ENCODE data around the gene ZNF528. TPM values are rescaled to one million over a fixed set of nuclear protein-coding genes. Genes with fewer than 3 reads are reported as not detected.

The ZNF528 gene
- total and polyA plus RNA-seq, 2 experiments from 2014 or later, result 25.5 to 30.0 TPM

GRCh38 chr19:52410276-52410675 is 12.6 kb downstream of the ZNF528 start:
- ATAC-seq, result no peak
- H3K36me3 ChIP-seq (ENCODE audit: insufficient read depth), result peaks cover 32% of the 10 kb centered on the region
- H3K4me3 Mint-ChIP-seq, result no peak overlapping the region

More at GRCh38 chr19:52410276-52410675, 12.6 kb downstream of the ZNF528 start:
- H3K27me3 ChIP-seq (ENCODE audit: insufficient read depth), result no peaks in the 10 kb centered on the region
- Mint-ChIP-seq H3K27me3 (ENCODE audit: insufficient read depth, low read depth, poor library complexity) (no peaks in the 10 kb centered on the region), H3K4me1 (no peaks in the 10 kb centered on the region), H3K9me3 (peaks cover 87% of the 10 kb centered on the region), H3K27ac (no peak overlapping the region), H3K36me3 (ENCODE audit: low read depth) (peaks cover 99% of the 10 kb centered on the region)
- no peak overlapping the region for H3K27ac ChIP-seq (ENCODE audit: low read depth)
- no peaks in the 10 kb centered on the region for H3K4me1 ChIP-seq (ENCODE audit: insufficient read depth)
- H3K9me2 ChIP-seq (ENCODE audit: insufficient read depth), result no peaks in the 10 kb centered on the region
- DNase-seq (ENCODE audit: low spot score), result no peak
- H3F3A ChIP-seq (replicated peaks; ENCODE audit: low read depth), result no peaks in the 10 kb centered on the region
- no peak overlapping the region for H3K4me2 ChIP-seq
- no peak overlapping the region for H2AFZ ChIP-seq
- no peaks in the 10 kb centered on the region for H4K20me1 ChIP-seq (replicated peaks; ENCODE audit: insufficient read depth)
- H3K79me2 ChIP-seq (replicated peaks; ENCODE audit: insufficient read depth), result no peaks in the 10 kb centered on the region
- H3K4me3 ChIP-seq, result no peak overlapping the region
- TF ChIP-seq ZNF331 (CRISPR knock-in tag; IDR thresholded peaks at IDR 0.05; ENCODE audit: low read depth) (no peak), EZH2phosphoT487 (IDR thresholded peaks at IDR 0.05; ENCODE audit: unreplicated experiment) (no peak), EZH2 (IDR thresholded peaks at IDR 0.05; ENCODE audit: low read depth, unreplicated experiment) (no peak), CTCF (conservative IDR thresholded peaks at IDR 0.05; ENCODE audit: low read depth in 2 of 2) (no peak), JUNB (IDR thresholded peaks at IDR 0.05; ENCODE audit: unreplicated experiment) (no peak), ZNF114 (CRISPR knock-in tag; IDR thresholded peaks at IDR 0.05) (no peak), POLR2AphosphoS5 (IDR thresholded peaks at IDR 0.05; ENCODE audit: low read depth) (no peak), NANOG (IDR thresholded peaks at IDR 0.05; ENCODE audit: borderline replicate concordance) (no peak), CREB1 (CRISPR knock-in tag; IDR thresholded peaks at IDR 0.05; ENCODE audit: low read depth) (no peak), ETS1 (IDR thresholded peaks at IDR 0.05) (no peak), REST (IDR thresholded peaks at IDR 0.05; ENCODE audit: unreplicated experiment) (no peak), STAT1 (IDR thresholded peaks at IDR 0.05; ENCODE audit: unreplicated experiment) (no peak)
- TF ChIP-seq, protein P1, sequence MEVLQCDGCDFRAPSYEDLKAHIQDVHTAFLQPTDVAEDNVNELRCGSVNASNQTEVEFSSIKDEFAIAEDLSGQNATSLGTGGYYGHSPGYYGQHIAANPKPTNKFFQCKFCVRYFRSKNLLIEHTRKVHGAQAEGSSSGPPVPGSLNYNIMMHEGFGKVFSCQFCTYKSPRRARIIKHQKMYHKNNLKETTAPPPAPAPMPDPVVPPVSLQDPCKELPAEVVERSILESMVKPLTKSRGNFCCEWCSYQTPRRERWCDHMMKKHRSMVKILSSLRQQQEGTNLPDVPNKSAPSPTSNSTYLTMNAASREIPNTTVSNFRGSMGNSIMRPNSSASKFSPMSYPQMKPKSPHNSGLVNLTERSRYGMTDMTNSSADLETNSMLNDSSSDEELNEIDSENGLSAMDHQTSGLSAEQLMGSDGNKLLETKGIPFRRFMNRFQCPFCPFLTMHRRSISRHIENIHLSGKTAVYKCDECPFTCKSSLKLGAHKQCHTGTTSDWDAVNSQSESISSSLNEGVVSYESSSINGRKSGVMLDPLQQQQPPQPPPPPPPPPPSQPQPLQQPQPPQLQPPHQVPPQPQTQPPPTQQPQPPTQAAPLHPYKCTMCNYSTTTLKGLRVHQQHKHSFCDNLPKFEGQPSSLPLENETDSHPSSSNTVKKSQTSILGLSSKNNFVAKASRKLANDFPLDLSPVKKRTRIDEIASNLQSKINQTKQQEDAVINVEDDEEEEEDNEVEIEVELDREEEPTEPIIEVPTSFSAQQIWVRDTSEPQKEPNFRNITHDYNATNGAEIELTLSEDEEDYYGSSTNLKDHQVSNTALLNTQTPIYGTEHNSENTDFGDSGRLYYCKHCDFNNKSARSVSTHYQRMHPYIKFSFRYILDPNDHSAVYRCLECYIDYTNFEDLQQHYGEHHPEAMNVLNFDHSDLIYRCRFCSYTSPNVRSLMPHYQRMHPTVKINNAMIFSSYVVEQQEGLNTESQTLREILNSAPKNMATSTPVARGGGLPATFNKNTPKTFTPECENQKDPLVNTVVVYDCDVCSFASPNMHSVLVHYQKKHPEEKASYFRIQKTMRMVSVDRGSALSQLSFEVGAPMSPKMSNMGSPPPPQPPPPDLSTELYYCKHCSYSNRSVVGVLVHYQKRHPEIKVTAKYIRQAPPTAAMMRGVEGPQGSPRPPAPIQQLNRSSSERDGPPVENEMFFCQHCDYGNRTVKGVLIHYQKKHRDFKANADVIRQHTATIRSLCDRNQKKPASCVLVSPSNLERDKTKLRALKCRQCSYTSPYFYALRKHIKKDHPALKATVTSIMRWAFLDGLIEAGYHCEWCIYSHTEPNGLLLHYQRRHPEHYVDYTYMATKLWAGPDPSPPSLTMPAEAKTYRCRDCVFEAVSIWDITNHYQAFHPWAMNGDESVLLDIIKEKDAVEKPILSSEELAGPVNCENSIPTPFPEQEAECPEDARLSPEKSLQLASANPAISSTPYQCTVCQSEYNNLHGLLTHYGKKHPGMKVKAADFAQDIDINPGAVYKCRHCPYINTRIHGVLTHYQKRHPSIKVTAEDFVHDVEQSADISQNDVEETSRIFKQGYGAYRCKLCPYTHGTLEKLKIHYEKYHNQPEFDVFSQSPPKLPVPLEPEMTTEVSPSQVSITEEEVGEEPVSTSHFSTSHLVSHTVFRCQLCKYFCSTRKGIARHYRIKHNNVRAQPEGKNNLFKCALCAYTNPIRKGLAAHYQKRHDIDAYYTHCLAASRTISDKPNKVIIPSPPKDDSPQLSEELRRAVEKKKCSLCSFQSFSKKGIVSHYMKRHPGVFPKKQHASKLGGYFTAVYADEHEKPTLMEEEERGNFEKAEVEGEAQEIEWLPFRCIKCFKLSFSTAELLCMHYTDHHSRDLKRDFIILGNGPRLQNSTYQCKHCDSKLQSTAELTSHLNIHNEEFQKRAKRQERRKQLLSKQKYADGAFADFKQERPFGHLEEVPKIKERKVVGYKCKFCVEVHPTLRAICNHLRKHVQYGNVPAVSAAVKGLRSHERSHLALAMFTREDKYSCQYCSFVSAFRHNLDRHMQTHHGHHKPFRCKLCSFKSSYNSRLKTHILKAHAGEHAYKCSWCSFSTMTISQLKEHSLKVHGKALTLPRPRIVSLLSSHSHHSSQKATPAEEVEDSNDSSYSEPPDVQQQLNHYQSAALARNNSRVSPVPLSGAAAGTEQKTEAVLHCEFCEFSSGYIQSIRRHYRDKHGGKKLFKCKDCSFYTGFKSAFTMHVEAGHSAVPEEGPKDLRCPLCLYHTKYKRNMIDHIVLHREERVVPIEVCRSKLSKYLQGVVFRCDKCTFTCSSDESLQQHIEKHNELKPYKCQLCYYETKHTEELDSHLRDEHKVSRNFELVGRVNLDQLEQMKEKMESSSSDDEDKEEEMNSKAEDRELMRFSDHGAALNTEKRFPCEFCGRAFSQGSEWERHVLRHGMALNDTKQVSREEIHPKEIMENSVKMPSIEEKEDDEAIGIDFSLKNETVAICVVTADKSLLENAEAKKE (CRISPR knock-in tag; IDR thresholded peaks at IDR 0.05), result no peak

Data from GM23338 (cell line).